Stimulated activated naive CD4-positive, alpha-beta T cell treated with Interleukin-2 at 50 U/mL for 16 hours (primary cell): ENCODE measurements around the gene NR1I2.

Experiments
- DNase-seq: peaks from one replicate; lab custom pipeline; 2025; lab: John Stamatoyannopoulos, UW

The NR1I2 gene

GRCh38 chr3:119781330-119782198, at the start of gene NR1I2:
Gene NR1I2, plus strand, starts transcription at chr3:119782101.
- DNase-seq = no peak

- no peak for DNase-seq
Observed at GRCh38 chr3:119733812-119734211, 48.1 kb upstream of the NR1I2 start.

GRCh38 chr3:119738741-119739140, 43.2 kb upstream of the NR1I2 start:
- no peak for DNase-seq

- DNase-seq = no peak
Observed at GRCh38 chr3:119741657-119742590, 40.0 kb upstream of the NR1I2 start.

- no peak for DNase-seq
Observed at GRCh38 chr3:119743921-119744320, 38.0 kb upstream of the NR1I2 start.

- no peak for DNase-seq
Observed at GRCh38 chr3:119745942-119746341, 36.0 kb upstream of the NR1I2 start.

GRCh38 chr3:119746423-119746822, 35.5 kb upstream of the NR1I2 start:
- DNase-seq = no peak

- no peak for DNase-seq
Observed at GRCh38 chr3:119747357-119747756, 34.5 kb upstream of the NR1I2 start.

GRCh38 chr3:119748991-119749390, 32.9 kb upstream of the NR1I2 start:
- DNase-seq = no peak

- DNase-seq = no peak
Observed at GRCh38 chr3:119751423-119751822, 30.5 kb upstream of the NR1I2 start.

GRCh38 chr3:119759962-119760361, 21.9 kb upstream of the NR1I2 start:
- no peak for DNase-seq

- no peak for DNase-seq
Observed at GRCh38 chr3:119762876-119763275, 19.0 kb upstream of the NR1I2 start.

GRCh38 chr3:119763466-119763865, 18.4 kb upstream of the NR1I2 start:
- no peak for DNase-seq

- no peak for DNase-seq
Observed at GRCh38 chr3:119765239-119765638, 16.7 kb upstream of the NR1I2 start.

- no peak for DNase-seq
Observed at GRCh38 chr3:119767936-119768601, 13.8 kb upstream of the NR1I2 start.

- DNase-seq = no peak
Observed at GRCh38 chr3:119768668-119769393, 13.1 kb upstream of the NR1I2 start.

GRCh38 chr3:119769394-119770149, 12.3 kb upstream of the NR1I2 start:
- DNase-seq = no peak

- DNase-seq = no peak
Observed at GRCh38 chr3:119774444-119774843, 7.5 kb upstream of the NR1I2 start.

- DNase-seq = no peak
Observed at GRCh38 chr3:119776304-119776703, 5.6 kb upstream of the NR1I2 start.

- no peak for DNase-seq
Observed at GRCh38 chr3:119778176-119778575, 3.7 kb upstream of the NR1I2 start.

- DNase-seq = no peak
Observed at GRCh38 chr3:119778811-119779210, 3.1 kb upstream of the NR1I2 start.
